Upper lobe of left lung (tissue), 6 donors: ENCODE results near the gene TLK1. TPM values are rescaled to one million over a fixed set of nuclear protein-coding genes. Genes with fewer than 3 reads are reported as not detected.
A peak's percentile ranks its signal among the peaks of the same experiment; 100 is the strongest.

Source experiments
- ATAC-seq, 2 donors: fragments of 200-7000 bp; cut with Tn5 transposase; one replicate each; pipeline ENCODE4 v1.9.1; 2022; ENCODE audit warnings: mild to moderate bottlenecking in 2 of 2, moderate library complexity in 2 of 2; ENCODE audit not compliant: low FRiP score in 2 of 2
- DNase-seq, 2 donors: peaks; one replicate each; pipeline ENCODE4 v3.0.0-alpha.2; 2019 to 2020
- H3K27ac ChIP-seq, 4 donors: fragments of 200-600 bp; sonication (generic); one replicate each; pipeline ENCODE4 v1.5.1; 2016 to 2019
- H3K27me3 ChIP-seq, 4 donors: fragments of 200-600 bp; sonication (generic); one replicate each; pipeline ENCODE4 v1.5.1; 2017 to 2019
- H3K36me3 ChIP-seq, 4 donors: fragments of 200-600 bp; sonication (generic); one replicate each; pipeline ENCODE4 v1.5.1; 2016 to 2019
- H3K4me1 ChIP-seq, 4 donors: fragments of 200-600 bp; sonication (generic); one replicate each; pipeline ENCODE4 v1.5.1; 2018 to 2019
- H3K4me3 ChIP-seq, 4 donors: fragments of 200-600 bp; sonication (generic); one replicate each; pipeline ENCODE4 v1.5.1; 2017 to 2019; ENCODE audit warnings: mild to moderate bottlenecking in 2 of 4, moderate library complexity in 1 of 4
- H3K9me3 ChIP-seq, 4 donors: fragments of 200-600 bp; sonication (generic); one replicate each; pipeline ENCODE4 v1.5.1; 2018 to 2019
- CTCF ChIP-seq, 6 experiments: fragments of 450-650 bp in 4 of 6; fragments of 200-600 bp in 2 of 6; sonication (generic) in 2 of 6; IDR thresholded peaks; one replicate each; pipeline ENCODE4 v1.5.1; 2016 to 2019; ENCODE audit warnings: antibody characterized with exemption in 6 of 6
- EP300 ChIP-seq, 4 donors: sonication (generic); formaldehyde crosslinking; IDR thresholded peaks; one replicate each; pipeline ENCODE4 v1.5.1; 2017; ENCODE audit warnings: antibody characterized with exemption in 4 of 4, control low read depth in 2 of 4
- POLR2A ChIP-seq, 4 donors: fragments of 450-650 bp; IDR thresholded peaks; one replicate each; pipeline ENCODE4 v1.5.1; 2016 to 2017; ENCODE audit warnings: antibody characterized with exemption in 4 of 4, mild to moderate bottlenecking in 2 of 4
- POLR2AphosphoS5 ChIP-seq, 2 donors: sonication (generic); formaldehyde crosslinking; IDR thresholded peaks; one replicate each; pipeline ENCODE4 v1.5.1; 2017; ENCODE audit warnings: antibody characterized with exemption in 2 of 2
- WGBS, 2 donors: methylation state at CpG; one replicate each; pipeline ENCODE4 v1.1.5; 2017 to 2018; 5-methylcytosine and 5-hydroxymethylcytosine counted together
- total RNA-seq, 6 donors: library from RNA; depleted of rRNA in 4 of 6; stranded (reverse); fragments of >200 nt in 4 of 6; gene quantifications; one replicate each; pipeline versions ENCODE4 v1.1.0 to v1.2.1, GENCODE V29; 2016 to 2021
- donor health status: DM: no; HTN: no; CAD: no; lungs with moderate emphysema.
- donor health status: DM: no; HTN: yes; CAD: no; lungs with severe emphysema.

Gene TLK1
- total RNA-seq, 6 donors from 2014 or later = 21.9 to 70.2 (median 53.8) TPM

- Histone ChIP-seq H3K4me1 (peaks cover 10 to 36% (median 18%) of the 10 kb centered on the region in 4 donors), H3K27me3 (no peaks in the 10 kb centered on the region), H3K27ac (peak overlapping the region in 2 of 4 donors; percentile 30 to 44), H3K9me3 (no peaks in the 10 kb centered on the region), H3K4me3 (no peak overlapping the region), H3K36me3 (no peaks in the 10 kb centered on the region)
- TF ChIP-seq POLR2A (IDR thresholded peaks at IDR 0.05) = no peak
- TF ChIP-seq EP300 (IDR thresholded peaks at IDR 0.05) = no peak
- TF ChIP-seq POLR2AphosphoS5 (IDR thresholded peaks at IDR 0.05) = no peak
- no peak for TF ChIP-seq CTCF (IDR thresholded peaks at IDR 0.05)
- WGBS, 2 donors = 34 to 35% methylated on average over 1 of the region's 1 CpG
- ATAC-seq (peak in 1 of 2 donors; percentile 69), DNase-seq (no peak)
Observed at GRCh38 chr2:171146633-171147032, 14.1 kb downstream of the TLK1 start.

- peak overlapping the region in 1 of 4 donors; percentile 23 for H3K27ac ChIP-seq
Observed at GRCh38 chr2:171146071-171146470, 14.6 kb downstream of the TLK1 start.

GRCh38 chr2:171143670-171144062 lies 17.0 kb downstream of the TLK1 start:
- ATAC-seq (no peak), DNase-seq (no peak)
- 90 to 92% methylated on average over 2 of the region's 2 CpGs for WGBS, 2 donors
- no peak overlapping the region for H3K27ac ChIP-seq
- H3K4me1 ChIP-seq = peaks cover 18 to 44% (median 25%) of the 10 kb centered on the region in 4 donors
- H3K27me3 ChIP-seq = no peaks in the 10 kb centered on the region
- TF ChIP-seq EP300 (IDR thresholded peaks at IDR 0.05) (no peak), POLR2AphosphoS5 (IDR thresholded peaks at IDR 0.05) (no peak), POLR2A (IDR thresholded peaks at IDR 0.05) (no peak), CTCF (IDR thresholded peaks at IDR 0.05) (no peak)
- H3K9me3 ChIP-seq = no peaks in the 10 kb centered on the region
- no peak overlapping the region for H3K4me3 ChIP-seq
- H3K36me3 ChIP-seq = no peaks in the 10 kb centered on the region

More at GRCh38 chr2:171146071-171146470, 14.6 kb downstream of the TLK1 start:
- Histone ChIP-seq H3K36me3 (no peaks in the 10 kb centered on the region), H3K27me3 (no peaks in the 10 kb centered on the region), H3K4me1 (peaks cover 15 to 42% (median 24%) of the 10 kb centered on the region in 4 donors), H3K4me3 (no peak overlapping the region), H3K9me3 (no peaks in the 10 kb centered on the region)
- ATAC-seq (no peak), DNase-seq (no peak)
- 70 to 75% methylated on average over 2 of the region's 2 CpGs for WGBS, 2 donors
- no peak for TF ChIP-seq EP300 (IDR thresholded peaks at IDR 0.05)
- TF ChIP-seq CTCF (IDR thresholded peaks at IDR 0.05) = no peak
- no peak for TF ChIP-seq POLR2AphosphoS5 (IDR thresholded peaks at IDR 0.05)
- no peak for TF ChIP-seq POLR2A (IDR thresholded peaks at IDR 0.05)

GRCh38 chr2:171142398-171142797 lies 18.3 kb downstream of the TLK1 start:
- Histone ChIP-seq H3K27me3 (no peaks in the 10 kb centered on the region), H3K4me1 (peaks cover 18 to 40% (median 24%) of the 10 kb centered on the region in 4 donors), H3K4me3 (no peak overlapping the region), H3K36me3 (no peaks in the 10 kb centered on the region), H3K9me3 (no peaks in the 10 kb centered on the region), H3K27ac (no peak overlapping the region)
- ATAC-seq = no peak
- 89 to 91% methylated on average over 3 of the region's 3 CpGs for WGBS, 2 donors
- no peak for DNase-seq
- TF ChIP-seq CTCF (IDR thresholded peaks at IDR 0.05) = no peak
- no peak for TF ChIP-seq POLR2A (IDR thresholded peaks at IDR 0.05)
- no peak for TF ChIP-seq EP300 (IDR thresholded peaks at IDR 0.05)
- no peak for TF ChIP-seq POLR2AphosphoS5 (IDR thresholded peaks at IDR 0.05)

DNA sequence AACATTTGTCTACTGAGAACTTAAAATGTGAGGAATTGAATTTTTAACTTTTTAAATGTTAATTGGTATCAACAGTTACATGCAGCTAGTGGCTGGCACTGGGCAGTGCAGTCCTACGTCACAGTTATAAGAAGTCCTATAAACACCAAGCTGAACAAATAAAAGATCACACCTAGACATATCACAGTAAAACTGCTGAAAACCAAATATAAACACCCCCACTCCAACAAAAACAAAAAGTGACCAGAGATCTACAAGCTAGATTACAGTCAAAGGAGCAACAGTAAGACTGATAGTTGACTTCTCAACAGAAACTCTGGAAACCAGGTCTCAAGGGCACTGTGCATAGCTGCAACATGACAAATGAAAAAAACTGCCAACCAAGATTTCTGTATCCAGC lies 19.4 kb downstream of the TLK1 start:
- H3K4me3 ChIP-seq = no peak overlapping the region
- ATAC-seq (no peak), DNase-seq (no peak)
- WGBS, 2 donors = 75 to 88% methylated on average over 1 of the region's 1 CpG
- H3K9me3 ChIP-seq = no peaks in the 10 kb centered on the region
- no peak overlapping the region for H3K27ac ChIP-seq
- TF ChIP-seq POLR2AphosphoS5 (IDR thresholded peaks at IDR 0.05) (no peak), EP300 (IDR thresholded peaks at IDR 0.05) (no peak), POLR2A (IDR thresholded peaks at IDR 0.05) (no peak), CTCF (IDR thresholded peaks at IDR 0.05) (peak in 1 of 6 experiments; percentile 6)
- peaks cover 9 to 41% (median 18%) of the 10 kb centered on the region in 4 donors for H3K4me1 ChIP-seq
- no peaks in the 10 kb centered on the region for H3K27me3 ChIP-seq
- H3K36me3 ChIP-seq = no peaks in the 10 kb centered on the region
